NCI-H187 treated with DMSO at 0.1 percent for 48 hours (cell line): ENCODE measurements around the gene OOEP.
"Not testable (repeated sequence)": the region's sequence is repeated elsewhere in the genome, so short reads cannot be mapped to it uniquely, and the experiment has no call there.

Experiments
- DNase-seq: peaks from one replicate; lab custom pipeline; 2025; lab: John Stamatoyannopoulos, UW

OOEP gene

GRCh38 chr6:73369563-73369962, at the start of gene OOEP:
Gene OOEP (minus strand): TSS chr6:73369897. CDS start chr6:73369792, 105 bp downstream.
- no peak for DNase-seq

- DNase-seq = no peak
Measured at GRCh38 chr6:73418081-73418741, 48.5 kb upstream of the OOEP start.

GRCh38 chr6:73413102-73413501, 43.4 kb upstream of the OOEP start:
- no peak for DNase-seq

GRCh38 chr6:73409395-73409794, 39.7 kb upstream of the OOEP start:
- no peak for DNase-seq

GRCh38 chr6:73400656-73401055, 31.0 kb upstream of the OOEP start:
- no peak for DNase-seq

GRCh38 chr6:73395875-73396274, 26.2 kb upstream of the OOEP start:
- DNase-seq = no peak

- no peak for DNase-seq
Measured at GRCh38 chr6:73394577-73395354, 25.1 kb upstream of the OOEP start, which contains the start of gene DDX43. Gene DDX43 (plus strand): TSS chr6:73394828. CDS start chr6:73394906, 78 bp downstream.

GRCh38 chr6:73393278-73393677, 23.6 kb upstream of the OOEP start:
- no peak for DNase-seq

- DNase-seq = not testable (repeated sequence)
Measured at GRCh38 chr6:73392188-73392587, 22.5 kb upstream of the OOEP start.

- no peak for DNase-seq
Measured at GRCh38 chr6:73391675-73392074, 22.0 kb upstream of the OOEP start.

- DNase-seq = no peak
Measured at GRCh38 chr6:73389854-73390253, 20.2 kb upstream of the OOEP start.

- no peak for DNase-seq
Measured at GRCh38 chr6:73388800-73389512, 19.3 kb upstream of the OOEP start.

- DNase-seq = no peak
Measured at GRCh38 chr6:73388433-73388799, 18.7 kb upstream of the OOEP start.

- no peak for DNase-seq
Measured at GRCh38 chr6:73382462-73383113, 12.9 kb upstream of the OOEP start.

GRCh38 chr6:73381531-73381930, 11.8 kb upstream of the OOEP start:
- DNase-seq = not testable (repeated sequence)

- DNase-seq = no peak
Measured at GRCh38 chr6:73377225-73377624, 7.5 kb upstream of the OOEP start.

- DNase-seq = no peak
Measured at GRCh38 chr6:73375216-73375615, 5.5 kb upstream of the OOEP start.

- no peak for DNase-seq
Measured at GRCh38 chr6:73372516-73372915, 2.8 kb upstream of the OOEP start.

GRCh38 chr6:73371984-73372383, 2.3 kb upstream of the OOEP start:
- DNase-seq = no peak

GRCh38 chr6:73369157-73369556, 540 bp downstream of the OOEP start:
- DNase-seq = no peak

- DNase-seq = no peak
Measured at GRCh38 chr6:73368675-73369074, 1.0 kb downstream of the OOEP start.

GRCh38 chr6:73367761-73368355, 1.8 kb downstream of the OOEP start:
- DNase-seq = no peak
